Activated CD4-positive, alpha-beta T cell treated with anti-CD3 and anti-CD28 coated beads, Interleukin-2, amount 10 ng/mL, durations not matched to agents 7 days and 5 days (primary cell): ENCODE data around the gene EXOC3L4. TPM values are rescaled to one million over a fixed set of nuclear protein-coding genes. Genes with fewer than 3 reads are reported as not detected.

Source experiments
- CTCF ChIA-PET: fragments of 350-600 bp; sonication (Branson Sonifier 250); formaldehyde crosslinking; loops from one replicate; lab custom pipeline; 2021; ENCODE audit warnings: antibody characterized with exemption; lab: Charles Lee
- POLR2A ChIA-PET: fragments of 350-600 bp; sonication (Branson Sonifier 250); formaldehyde crosslinking; loops from one replicate; lab custom pipeline; 2021; ENCODE audit warnings: antibody characterized with exemption; lab: Charles Lee
- DNase-seq: peaks from one replicate; pipeline ENCODE4 v3.0.0-alpha.2; 2020
- H3K27ac Mint-ChIP-seq: one replicate; pipeline ENCODE4 v1.8.0; 2021; ENCODE audit warnings: mild to moderate bottlenecking, moderate library complexity, mixed read lengths
- H3K27me3 Mint-ChIP-seq: one replicate; pipeline ENCODE4 v1.8.0; 2021; ENCODE audit warnings: mixed read lengths
- H3K36me3 Mint-ChIP-seq: one replicate; pipeline ENCODE4 v1.8.0; 2021; ENCODE audit warnings: low read depth, mixed read lengths
- H3K4me1 Mint-ChIP-seq: one replicate; pipeline ENCODE4 v1.8.0; 2021; ENCODE audit warnings: mixed read lengths
- H3K4me3 Mint-ChIP-seq: one replicate; pipeline ENCODE4 v1.8.0; 2021; ENCODE audit warnings: mild to moderate bottlenecking, moderate library complexity, mixed read lengths
- H3K9me3 Mint-ChIP-seq: one replicate; pipeline ENCODE4 v1.8.0; 2021; ENCODE audit warnings: mixed read lengths
- total RNA-seq, 2 experiments: library from RNA; stranded (reverse); gene quantifications; one replicate each; pipeline ENCODE4 v1.2.3, GENCODE V29; 2021

EXOC3L4 gene
- total RNA-seq, 2 experiments from 2014 or later, result not detected

- H3K36me3 Mint-ChIP-seq, result no peaks in the 10 kb centered on the region
- ChIA-PET POLR2A (interaction anchor here (0.6 kb wide), 1 partner anchor 202 kb away, joined by 4 read pairs; no protein-coding TSS in a partner anchor), CTCF (no interaction called here)
- no peaks in the 10 kb centered on the region for H3K9me3 Mint-ChIP-seq
- H3K27ac Mint-ChIP-seq, result no peak overlapping the region
- H3K4me3 Mint-ChIP-seq, result no peak overlapping the region
- H3K4me1 Mint-ChIP-seq, result no peaks in the 10 kb centered on the region
- peaks cover 4% of the 10 kb centered on the region for H3K27me3 Mint-ChIP-seq
- DNase-seq, result no peak
Measured at GRCh38 chr14:103073367-103073875, 21.1 kb upstream of the EXOC3L4 start.

- Mint-ChIP-seq H3K27me3 (peaks cover 4% of the 10 kb centered on the region), H3K9me3 (no peaks in the 10 kb centered on the region), H3K4me1 (no peaks in the 10 kb centered on the region), H3K36me3 (no peaks in the 10 kb centered on the region), H3K27ac (no peak overlapping the region), H3K4me3 (no peak overlapping the region)
- ChIA-PET CTCF (interaction anchor here (0.8 to 1.6 kb wide), 9 partner anchors 9 to 385 kb away, joined by 3 to 5 read pairs (median 3); no protein-coding TSS in a partner anchor), POLR2A (interaction anchor here (0.6 kb wide), 1 partner anchor 203 kb away, joined by 4 read pairs; no protein-coding TSS in a partner anchor)
- no peak for DNase-seq
Measured at GRCh38 chr14:103073876-103074728, 20.4 kb upstream of the EXOC3L4 start.

- DNase-seq, result no peak
- Mint-ChIP-seq H3K36me3 (no peaks in the 10 kb centered on the region), H3K27ac (no peak overlapping the region), H3K4me1 (no peaks in the 10 kb centered on the region), H3K27me3 (peaks cover 4% of the 10 kb centered on the region), H3K9me3 (no peaks in the 10 kb centered on the region), H3K4me3 (no peak overlapping the region)
- ChIA-PET CTCF (interaction anchor here (0.8 to 1.6 kb wide), 9 partner anchors 9 to 386 kb away, joined by 3 to 5 read pairs (median 3); no protein-coding TSS in a partner anchor), POLR2A (no interaction called here)
Measured at GRCh38 chr14:103074729-103075367, 19.7 kb upstream of the EXOC3L4 start.

DNA sequence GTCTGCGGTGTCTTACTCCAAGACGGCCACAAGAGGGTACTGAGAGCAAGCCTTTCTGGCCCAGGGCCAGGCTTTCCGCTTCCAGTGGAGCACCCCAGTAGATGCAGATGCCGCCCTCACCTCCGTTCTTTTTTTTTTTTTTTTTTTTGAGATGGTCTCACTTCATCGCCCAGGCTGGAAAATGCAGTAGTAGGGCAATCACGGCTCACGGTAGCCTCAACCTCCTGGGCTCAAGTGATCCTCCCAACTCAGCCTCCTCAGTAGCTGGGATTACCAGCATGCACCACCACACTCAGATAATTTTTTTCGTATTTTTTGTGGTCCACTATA, 16.1 kb upstream of the EXOC3L4 start:
- Mint-ChIP-seq H3K36me3 (no peaks in the 10 kb centered on the region), H3K27me3 (peaks cover 4% of the 10 kb centered on the region), H3K4me3 (no peak overlapping the region), H3K27ac (no peak overlapping the region), H3K4me1 (no peaks in the 10 kb centered on the region), H3K9me3 (no peaks in the 10 kb centered on the region)
- DNase-seq, result peak; percentile 82
- ChIA-PET CTCF (interaction anchor here (1.5 to 2.2 kb wide), 2 partner anchors 25 to 27 kb away, joined by 3 to 4 read pairs; no protein-coding TSS in a partner anchor), POLR2A (no interaction called here)

DNA sequence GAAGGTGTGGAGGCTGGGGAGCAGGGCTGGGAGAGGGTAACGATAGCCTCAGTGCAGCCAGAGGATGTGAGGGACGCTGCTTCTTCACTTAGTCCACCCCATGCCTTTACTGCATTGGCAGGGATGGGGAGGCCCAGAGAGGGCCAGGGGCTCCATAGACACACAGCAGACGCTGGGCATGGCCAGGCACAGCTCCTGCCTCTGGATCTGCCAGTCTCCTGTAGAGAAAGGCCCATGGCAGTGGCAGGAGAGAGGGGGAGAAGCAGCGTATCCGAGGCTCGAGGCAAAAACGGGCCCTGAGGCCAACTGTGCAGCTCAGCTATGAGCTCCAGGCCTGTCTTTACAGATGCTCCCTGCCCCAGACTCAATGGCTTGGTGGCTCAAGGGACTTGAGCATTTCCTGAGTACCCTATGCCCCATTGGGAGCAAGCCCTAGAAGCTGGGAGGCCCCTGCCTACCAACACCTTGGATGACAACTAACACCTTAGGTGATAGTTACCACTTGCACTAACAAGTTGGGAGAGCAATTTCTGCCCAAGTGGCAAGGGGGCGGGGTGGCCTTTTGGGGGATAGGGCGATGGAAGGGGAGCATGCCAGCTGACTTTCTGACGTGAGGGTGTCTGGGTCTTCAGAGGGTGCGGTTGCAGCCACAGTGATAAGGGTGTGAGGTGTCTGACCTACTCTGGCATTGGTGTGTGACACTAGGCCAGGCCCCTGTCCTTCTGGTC, 15.5 kb upstream of the EXOC3L4 start:
- CTCF ChIA-PET, result interaction anchor here (1.5 to 2.2 kb wide), 2 partner anchors 24 to 26 kb away, joined by 3 to 4 read pairs; no protein-coding TSS in a partner anchor
- Mint-ChIP-seq H3K9me3 (no peaks in the 10 kb centered on the region), H3K36me3 (no peaks in the 10 kb centered on the region), H3K4me3 (no peak overlapping the region), H3K27ac (no peak overlapping the region), H3K4me1 (no peaks in the 10 kb centered on the region), H3K27me3 (peaks cover 4% of the 10 kb centered on the region)
- POLR2A ChIA-PET, result no interaction called here
- DNase-seq, result no peak

DNA sequence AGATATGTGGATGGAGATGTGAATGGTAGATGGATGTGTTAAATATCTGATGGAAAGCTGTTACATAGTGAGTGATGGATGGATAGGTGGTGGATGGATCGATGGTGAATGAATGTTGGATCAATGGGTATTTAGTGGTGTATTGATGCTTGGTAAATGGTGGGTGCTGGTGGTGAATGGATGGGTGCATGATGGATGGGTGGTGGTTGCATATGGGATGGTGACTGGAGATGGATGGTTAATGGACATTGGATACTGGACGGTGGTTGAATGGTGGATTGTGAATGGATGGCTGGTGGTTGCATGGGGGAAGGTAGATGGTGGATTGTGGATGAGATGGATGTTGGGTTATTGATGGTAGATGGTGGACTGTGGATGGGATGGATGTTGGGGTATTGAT, 12.6 kb upstream of the EXOC3L4 start:
- Mint-ChIP-seq H3K36me3 (no peaks in the 10 kb centered on the region), H3K4me1 (no peaks in the 10 kb centered on the region), H3K9me3 (no peaks in the 10 kb centered on the region), H3K27ac (no peak overlapping the region), H3K4me3 (no peak overlapping the region), H3K27me3 (peaks cover 6% of the 10 kb centered on the region)
- DNase-seq, result no peak
- CTCF ChIA-PET, result no interaction called here
- POLR2A ChIA-PET, result no interaction called here

DNA sequence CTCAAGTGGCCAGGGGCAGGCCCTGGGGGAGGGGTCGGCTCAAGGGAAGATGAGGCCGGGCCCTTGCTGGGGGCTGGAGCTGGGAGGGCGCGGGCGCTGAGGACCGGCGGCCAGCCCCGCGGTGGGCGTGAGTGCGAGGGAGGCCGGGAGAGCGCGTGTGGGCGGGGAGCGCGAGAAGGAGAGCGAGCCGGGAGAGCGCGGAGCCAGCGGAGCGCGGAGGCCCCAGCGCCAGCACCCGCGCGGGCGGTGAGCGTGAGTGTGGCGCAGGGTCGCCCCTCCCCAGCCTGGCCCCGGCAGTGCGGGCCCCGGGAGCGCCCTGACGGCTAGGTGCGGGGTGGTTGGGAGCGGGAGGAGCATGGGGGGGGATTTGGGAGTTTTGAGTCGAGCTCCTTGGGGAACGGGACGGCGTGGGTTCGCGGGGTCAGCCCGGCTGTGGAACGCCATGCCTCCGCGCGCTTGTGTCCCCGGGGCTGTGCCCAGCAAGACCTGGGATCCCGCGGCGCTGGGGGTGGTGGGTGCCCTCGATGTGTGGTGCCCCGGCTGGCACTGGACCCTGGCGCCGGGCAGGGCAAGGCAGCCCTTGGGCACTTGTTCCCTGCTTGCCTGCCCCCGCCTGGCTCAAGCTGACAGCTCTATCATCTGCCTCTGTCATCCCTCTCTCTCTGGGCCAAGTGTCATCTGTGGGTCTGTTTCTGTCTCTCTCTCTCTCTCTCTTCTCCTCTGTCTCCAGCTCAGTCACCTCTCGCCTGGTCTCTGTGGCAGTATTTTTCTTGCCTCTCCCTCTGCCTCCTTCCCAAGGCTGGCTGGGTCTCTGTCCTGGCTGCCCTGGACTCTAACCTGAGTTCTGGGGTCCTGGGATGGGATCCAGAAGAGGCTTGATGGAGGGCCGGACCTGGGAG, 10.3 kb upstream of the EXOC3L4 start, which contains the start of gene LBHD2:
TSS of gene LBHD2 (plus strand) at position 190 of the 899 bp plus-strand sequence. CDS start 1,803 bp downstream, outside the sequence.
- CTCF ChIA-PET, result interaction anchor here (0.5 to 1.2 kb wide), 3 partner anchors 8 to 598 kb away, joined by 3 to 4 read pairs (median 3); no protein-coding TSS in a partner anchor
- no peaks in the 10 kb centered on the region for H3K36me3 Mint-ChIP-seq
- H3K4me3 Mint-ChIP-seq, result no peak within 1 kb of the TSS
- no peaks in the 10 kb centered on the region for H3K9me3 Mint-ChIP-seq
- DNase-seq, result no peak
- peaks cover 6% of the 10 kb centered on the region for H3K27me3 Mint-ChIP-seq
- no peak within 1 kb of the TSS for H3K27ac Mint-ChIP-seq
- H3K4me1 Mint-ChIP-seq, result no peaks in the 10 kb centered on the region
- POLR2A ChIA-PET, result no interaction called here

- Mint-ChIP-seq H3K4me1 (no peaks in the 10 kb centered on the region), H3K36me3 (no peaks in the 10 kb centered on the region), H3K27ac (no peak overlapping the region), H3K27me3 (peaks cover 6% of the 10 kb centered on the region), H3K4me3 (no peak overlapping the region), H3K9me3 (no peaks in the 10 kb centered on the region)
- POLR2A ChIA-PET, result no interaction called here
- DNase-seq, result no peak
- CTCF ChIA-PET, result interaction anchor here (0.5 to 2.4 kb wide), 3 partner anchors 11 to 597 kb away, joined by 3 to 5 read pairs (median 4); no protein-coding TSS in a partner anchor
Measured at GRCh38 chr14:103085106-103086091, 9.1 kb upstream of the EXOC3L4 start.

GRCh38 chr14:103086771-103087342, 7.7 kb upstream of the EXOC3L4 start:
- Mint-ChIP-seq H3K4me3 (no peak overlapping the region), H3K36me3 (no peaks in the 10 kb centered on the region), H3K9me3 (no peaks in the 10 kb centered on the region), H3K4me1 (peaks cover 3% of the 10 kb centered on the region), H3K27ac (no peak overlapping the region), H3K27me3 (peaks cover 6% of the 10 kb centered on the region)
- no peak for DNase-seq
- CTCF ChIA-PET, result interaction anchor here (2.4 kb wide), 2 partner anchors 12 to 18 kb away, joined by 5 to 7 read pairs; no protein-coding TSS in a partner anchor
- POLR2A ChIA-PET, result no interaction called here

GRCh38 chr14:103087343-103087835, 7.1 kb upstream of the EXOC3L4 start:
- CTCF ChIA-PET, result interaction anchor here (0.6 to 2.4 kb wide), 3 partner anchors 13 to 382 kb away, joined by 3 to 7 read pairs (median 5); no protein-coding TSS in a partner anchor
- POLR2A ChIA-PET, result no interaction called here
- Mint-ChIP-seq H3K9me3 (no peaks in the 10 kb centered on the region), H3K27me3 (peaks cover 6% of the 10 kb centered on the region), H3K4me1 (peaks cover 3% of the 10 kb centered on the region), H3K27ac (no peak overlapping the region), H3K4me3 (no peak overlapping the region), H3K36me3 (no peaks in the 10 kb centered on the region)
- DNase-seq, result no peak
